Measurements from ENCODE around the gene TTL.
A peak's percentile ranks its signal among the peaks of the same experiment; 100 is the strongest.
"Not testable (repeated sequence)": the region's sequence is repeated elsewhere in the genome, so short reads cannot be mapped to it uniquely, and the experiment has no call there.

TTL gene

GRCh38 chr2:112476434-112476833, 5.5 kb upstream of the TTL start:
- DNase-seq: no peak

DNA sequence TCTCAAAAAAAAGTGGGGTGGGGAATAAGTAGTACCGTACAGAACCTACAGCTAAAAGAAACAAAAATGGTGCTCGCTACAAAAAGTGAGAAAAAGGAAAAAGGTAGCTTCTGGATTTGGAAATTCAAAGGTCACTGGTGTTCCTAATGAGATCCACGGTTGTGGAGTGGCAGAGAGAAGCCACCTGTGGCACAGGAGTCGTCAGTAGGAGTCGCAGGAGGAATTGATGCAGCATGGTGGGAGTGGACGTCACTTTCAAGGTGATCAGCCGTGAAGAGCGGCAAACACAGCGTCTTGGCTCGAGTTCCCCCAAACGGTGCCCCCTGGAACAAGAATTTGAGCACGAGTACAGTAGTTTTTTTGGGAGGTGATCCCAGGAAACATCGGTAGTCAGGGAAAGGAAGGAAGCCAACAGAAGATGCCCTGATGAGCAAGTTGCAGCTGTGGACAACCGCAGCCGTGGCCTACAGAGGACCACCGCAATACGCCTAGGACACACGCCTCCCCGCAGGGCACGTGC, 1.4 kb upstream of the TTL start:
- peak; percentile 16 to 38 for DNase-seq

DNA sequence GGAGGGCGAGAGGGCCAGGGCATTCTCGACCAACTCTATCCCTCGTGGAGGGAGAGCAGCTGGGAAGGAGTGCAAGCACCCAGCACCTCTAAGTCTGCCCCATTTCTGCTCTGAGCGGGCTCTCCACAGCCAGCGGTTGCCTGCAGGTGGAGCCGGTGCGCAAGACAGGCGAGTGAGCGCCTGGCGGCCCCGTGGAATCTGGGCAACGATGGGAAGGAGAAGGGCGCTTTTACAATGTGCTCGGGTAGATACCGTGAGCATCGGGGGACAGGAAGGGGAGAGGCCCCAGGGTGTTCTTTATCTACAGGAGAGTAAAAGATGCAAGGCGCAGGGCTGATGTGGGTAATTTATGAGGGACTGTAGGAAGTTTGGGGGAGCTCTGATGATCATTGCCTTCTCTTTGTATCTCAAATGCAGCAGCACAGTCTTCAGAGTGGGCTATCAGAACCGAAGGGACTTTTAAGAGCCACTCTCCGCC, 867 bp upstream of the TTL start:
- DNase-seq: peak; percentile 85 to 88

GRCh38 chr2:112482309-112483041, 519 bp downstream of the TTL start:
- peak; percentile 38 to 46 for DNase-seq

DNA sequence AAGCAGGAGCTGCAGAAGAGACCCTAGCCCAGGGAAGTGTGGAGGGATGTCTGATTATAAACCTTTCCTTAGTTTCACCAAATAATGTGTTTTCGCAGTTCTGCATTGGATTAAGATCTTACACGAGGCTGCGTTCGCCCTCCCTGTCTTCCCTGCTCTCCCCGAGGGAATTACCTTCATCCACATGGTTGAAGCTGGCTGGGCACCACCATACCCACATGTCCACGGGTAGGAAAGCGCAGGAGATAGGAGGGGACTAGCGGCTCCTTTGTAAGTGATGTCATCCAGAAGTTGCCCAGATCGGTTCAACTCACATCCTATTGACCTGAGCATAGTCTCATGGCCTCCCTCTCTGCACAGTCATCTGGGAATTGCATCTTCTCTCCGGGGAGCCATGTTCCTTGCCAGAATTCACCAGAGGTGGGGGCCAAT, 1.1 kb downstream of the TTL start:
- DNase-seq: peak; percentile 12 to 28

- DNase-seq: no peak
These were observed 1.9 kb downstream of the TTL start for GRCh38 chr2:112483831-112484230.

DNA sequence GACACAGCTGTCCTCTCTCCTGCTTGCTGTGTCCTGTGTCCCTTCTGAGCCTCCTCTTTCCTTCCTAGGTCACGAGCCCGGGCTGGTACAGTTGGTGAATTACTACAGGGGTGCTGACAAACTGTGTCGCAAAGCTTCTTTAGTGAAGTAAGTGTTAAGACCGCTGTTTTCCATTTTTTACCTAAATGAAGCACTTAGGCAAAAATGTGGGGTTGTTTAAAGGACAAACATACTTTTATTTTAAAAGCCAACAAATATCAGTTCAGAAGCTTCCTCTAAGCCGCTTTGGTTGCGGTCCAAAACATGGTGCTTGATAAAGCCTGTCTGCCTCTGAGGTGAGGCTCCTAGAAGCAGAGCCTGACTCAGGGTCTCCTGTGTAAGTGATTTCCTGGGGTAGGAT, 3.9 kb downstream of the TTL start:
- DNase-seq: no peak

GRCh38 chr2:112486895-112487294, 4.9 kb downstream of the TTL start:
- DNase-seq: peak; percentile 28 to 45

GRCh38 chr2:112487444-112487961, 5.5 kb downstream of the TTL start:
- no peak for DNase-seq

- DNase-seq: no peak
These were observed 6.2 kb downstream of the TTL start for GRCh38 chr2:112488201-112488600.

DNA sequence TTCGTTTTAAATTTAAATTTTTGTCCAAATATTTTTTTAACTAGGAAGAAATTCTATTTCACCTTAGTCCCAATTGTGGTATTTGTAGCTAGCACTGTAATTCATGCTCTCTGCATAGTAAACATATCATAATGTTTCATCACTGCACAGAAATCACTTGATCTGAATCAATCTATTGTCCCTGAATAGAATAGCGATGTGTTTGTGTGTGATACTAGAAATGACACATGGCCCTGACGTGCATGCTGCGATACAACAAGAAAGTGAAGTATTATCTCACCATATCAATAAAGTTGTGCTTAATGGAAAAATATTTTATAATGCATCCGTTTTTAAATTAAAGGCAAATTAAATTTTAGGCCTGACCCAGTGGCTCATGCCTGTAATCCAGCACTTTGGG, 10.0 kb downstream of the TTL start:
- no peak for DNase-seq

GRCh38 chr2:112493048-112493447, 11.1 kb downstream of the TTL start:
- no peak for DNase-seq

DNA sequence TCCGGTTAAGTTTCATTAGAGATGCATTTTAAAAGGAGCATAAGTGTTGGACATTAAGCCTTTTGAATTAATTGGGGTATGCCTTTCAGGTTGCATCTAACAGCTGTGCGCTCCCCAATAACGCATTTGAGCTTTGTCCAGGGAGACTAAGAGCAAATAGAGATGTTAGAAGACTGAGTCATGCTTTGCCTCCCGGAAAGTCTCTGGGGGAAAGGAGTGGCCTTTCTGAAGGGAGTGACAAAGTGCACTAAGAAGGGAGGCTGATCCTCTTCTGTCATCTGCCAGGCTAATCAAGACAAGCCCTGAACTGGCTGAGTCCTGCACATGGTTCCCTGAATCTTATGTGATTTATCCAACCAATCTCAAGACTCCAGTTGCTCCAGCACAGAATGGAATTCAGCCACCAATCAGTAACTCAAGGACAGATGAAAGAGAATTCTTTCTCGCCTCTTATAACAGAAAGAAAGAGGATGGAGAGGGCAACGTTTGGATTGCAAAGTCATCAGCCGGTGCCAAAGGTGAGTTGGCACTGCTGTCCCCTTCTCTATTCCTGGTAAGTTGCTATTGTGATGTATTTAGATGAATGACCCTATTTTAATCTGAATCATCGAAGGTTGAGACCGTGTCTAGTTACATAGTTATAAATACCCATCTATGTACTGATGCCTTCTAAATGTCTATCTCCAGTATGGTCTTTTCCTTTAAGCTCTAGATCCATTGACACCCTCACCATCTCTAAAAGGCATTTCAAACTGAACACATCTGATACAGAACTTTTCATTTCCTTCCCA, 12.1 kb downstream of the TTL start:
- no peak for DNase-seq

DNA sequence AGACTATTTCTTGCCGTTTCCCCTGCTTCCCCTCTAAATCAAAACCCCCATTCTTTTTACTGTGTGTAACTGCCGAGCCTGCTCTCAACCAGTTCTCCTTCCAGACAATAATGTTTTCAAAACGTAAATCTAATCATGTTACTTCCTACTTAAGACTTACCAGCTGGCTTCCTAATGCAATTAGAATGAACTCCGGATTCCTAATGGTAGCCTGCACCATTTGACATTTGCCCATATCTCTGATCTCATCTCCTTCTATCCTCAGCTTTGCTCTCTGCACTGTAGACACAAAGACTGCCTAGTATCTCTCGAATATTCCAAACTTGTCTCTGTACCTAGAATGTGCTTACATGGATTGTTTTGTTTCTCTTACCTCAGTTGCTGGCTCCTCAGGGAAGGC, 12.9 kb downstream of the TTL start:
- no peak for DNase-seq

DNA sequence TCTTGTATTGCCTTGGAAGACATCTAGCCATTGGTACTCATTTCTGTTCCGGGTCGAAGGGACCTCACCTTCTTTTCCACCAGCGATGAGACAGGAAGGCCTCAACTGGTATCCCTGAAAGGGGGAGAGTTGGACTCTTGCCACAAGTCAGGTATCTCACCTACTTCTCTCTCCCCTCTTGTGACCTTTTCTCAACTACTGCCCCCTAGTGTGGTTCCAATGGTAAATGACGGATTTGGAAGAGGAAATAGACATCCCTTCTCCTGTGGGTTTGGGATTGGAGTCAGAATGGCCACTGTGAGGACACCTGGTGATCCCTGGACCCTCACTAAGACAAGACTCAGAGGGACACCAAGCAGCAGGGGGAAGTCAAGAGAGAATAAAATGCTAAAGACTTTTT, 13.9 kb downstream of the TTL start:
- not testable (repeated sequence) for DNase-seq

DNA sequence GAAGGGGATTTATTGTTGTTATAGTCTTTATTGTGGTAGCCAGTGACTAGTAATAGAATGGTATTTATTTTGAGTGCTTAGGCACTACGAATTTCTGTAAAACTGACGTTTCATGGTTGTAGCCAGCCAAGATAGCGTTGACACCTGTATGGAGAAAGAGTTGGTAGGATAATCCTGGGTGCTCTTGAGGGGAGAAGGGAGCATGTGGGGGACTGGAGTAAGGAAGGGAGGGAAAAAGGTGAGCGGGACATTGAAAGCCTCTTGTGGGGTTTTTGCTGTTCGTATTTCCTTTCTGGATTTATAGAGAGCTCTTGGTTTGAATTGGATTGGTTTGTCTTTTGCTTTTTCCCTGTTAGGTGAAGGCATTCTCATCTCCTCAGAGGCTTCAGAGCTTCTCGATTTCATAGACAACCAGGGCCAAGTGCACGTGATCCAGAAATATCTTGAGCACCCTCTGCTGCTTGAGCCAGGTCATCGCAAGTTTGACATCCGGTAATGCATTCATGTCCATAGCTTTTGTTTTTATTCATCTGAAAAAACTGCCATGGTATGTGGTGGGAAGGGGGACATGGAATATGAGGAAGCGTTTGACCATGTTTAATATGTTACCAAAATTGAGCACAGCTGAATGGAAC, 19.0 kb downstream of the TTL start:
- DNase-seq: peak; percentile 26 to 44

GRCh38 chr2:112509239-112509998, 27.5 kb downstream of the TTL start:
- DNase-seq: not testable (repeated sequence)

GRCh38 chr2:112516801-112517200, 34.8 kb downstream of the TTL start:
- no peak for DNase-seq

GRCh38 chr2:112518807-112519206, 36.9 kb downstream of the TTL start:
- no peak for DNase-seq

GRCh38 chr2:112519506-112519905, 37.5 kb downstream of the TTL start:
- DNase-seq: no peak

DNA sequence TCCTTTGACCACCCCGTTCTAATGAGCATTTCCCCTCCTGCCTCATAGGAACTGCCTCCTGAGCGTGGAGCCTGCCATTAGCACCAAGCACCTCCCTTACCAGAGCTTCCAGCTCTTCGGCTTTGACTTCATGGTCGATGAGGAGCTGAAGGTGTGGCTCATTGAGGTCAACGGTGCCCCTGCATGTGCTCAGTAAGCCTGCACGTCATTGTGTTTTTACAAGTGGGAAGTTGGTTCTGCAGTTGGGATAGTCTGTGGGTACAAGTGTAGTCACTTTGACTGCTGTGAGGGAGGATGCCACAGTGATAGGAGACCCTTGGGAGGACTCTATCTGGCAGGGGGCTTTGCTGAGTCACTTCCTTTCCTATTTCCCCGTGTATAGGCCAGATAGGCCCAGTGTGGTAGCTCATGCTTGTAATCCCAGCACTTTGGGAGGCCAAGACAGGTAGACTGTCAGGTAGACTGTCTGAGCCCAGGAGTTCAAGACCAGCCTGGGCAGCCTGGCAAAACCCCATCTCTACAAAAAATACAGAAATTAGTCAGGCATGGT, 38.4 kb downstream of the TTL start:
- DNase-seq: no peak

DNA sequence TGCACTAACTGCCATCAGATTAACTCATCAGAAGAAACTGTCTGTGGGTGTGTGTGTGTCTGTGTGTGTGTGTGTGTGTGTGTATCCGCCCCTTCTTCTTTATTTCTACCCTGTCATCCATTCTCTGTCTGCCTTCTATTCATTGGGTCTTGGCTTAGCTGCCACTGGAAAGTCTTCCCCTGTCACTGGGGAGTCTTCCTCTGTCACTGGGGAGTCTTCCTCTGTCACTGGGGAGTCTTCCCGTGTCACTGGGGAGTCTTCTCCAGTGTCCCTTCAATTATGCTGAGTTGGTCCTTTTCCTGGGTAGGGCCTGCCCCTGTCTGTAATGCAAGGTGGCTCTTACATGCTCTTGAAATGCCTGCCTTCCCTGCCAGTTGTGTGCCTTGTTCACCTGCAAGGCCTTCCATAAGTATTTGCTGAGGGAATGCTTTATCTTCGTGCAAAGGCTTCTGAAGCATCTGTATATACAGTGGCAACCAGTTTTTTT, 41.4 kb downstream of the TTL start:
- DNase-seq: no peak
